Brain microvascular endothelial cell (primary cell): Measurements from ENCODE around the gene CGRRF1.

Experiments
- DNase-seq: peaks from one replicate; pipeline ENCODE4 v3.0.0-alpha.2; 2020
- H3K27ac ChIP-seq: fragments of 250-450 bp; sonication (Bioruptor Pico); 2 replicates; pipeline ENCODE4 v1.5.1; 2020; ENCODE audit warnings: mild to moderate bottlenecking, moderate library complexity
- H3K27me3 ChIP-seq: fragments of 250-450 bp; sonication (Bioruptor Pico); replicated peaks from 2 replicates; pipeline ENCODE4 v1.5.1; 2020; ENCODE audit warnings: mild to moderate bottlenecking
- H3K36me3 ChIP-seq: fragments of 250-450 bp; sonication (Bioruptor Pico); replicated peaks from 2 replicates; pipeline ENCODE4 v1.5.1; 2020; ENCODE audit warnings: mild to moderate bottlenecking
- H3K4me3 ChIP-seq: 2 replicates; pipeline ENCODE4 v1.5.1; 2011; ENCODE audit warnings: low read depth, mild to moderate bottlenecking, control low read depth, low read length, moderate library complexity
- CTCF ChIP-seq: IDR thresholded peaks from 2 replicates; pipeline ENCODE4 v1.5.1; 2011; ENCODE audit warnings: low read depth, mild to moderate bottlenecking, moderate library complexity, low read length, control low read depth, inconsistent platforms; ENCODE audit errors: missing control alignments
- in situ Hi-C: cut with HindIII; loops from 2 replicates; pipeline ENCODE4 v1.10.0; 2017; ENCODE audit warnings: low sequenced_read_pairs, low pct_ligation_motif_present

Gene CGRRF1

DNA sequence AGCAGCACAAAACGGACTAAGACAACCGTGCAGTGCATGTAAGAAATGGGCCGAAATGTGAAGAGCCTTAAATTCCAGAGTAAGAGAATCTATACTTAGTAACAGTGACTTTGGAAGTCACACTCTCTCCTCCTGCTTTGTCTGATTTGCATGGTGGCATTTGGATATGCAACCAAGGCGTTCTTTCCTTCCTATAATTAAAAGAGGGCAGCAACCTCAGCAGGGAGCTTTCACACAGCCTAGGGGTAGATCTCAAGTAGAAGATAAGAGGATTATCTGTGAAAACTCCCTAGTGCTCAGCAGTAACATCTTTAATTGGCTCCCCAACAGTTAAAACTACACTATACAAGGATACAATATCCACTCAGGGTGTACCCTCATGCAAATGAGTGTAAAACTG lies 37.4 kb upstream of the CGRRF1 start:
- DNase-seq = no peak
- TF ChIP-seq CTCF = no peak
- peaks cover 5% of the 10 kb centered on the region for H3K36me3 ChIP-seq
- H3K27ac ChIP-seq = no peak overlapping the region
- no peak overlapping the region for H3K4me3 ChIP-seq
- H3K27me3 ChIP-seq = no peaks in the 10 kb centered on the region
- in situ Hi-C loops = no loop called here

- Histone ChIP-seq H3K27ac (no peak overlapping the region), H3K27me3 (no peaks in the 10 kb centered on the region), H3K36me3 (peaks cover 12% of the 10 kb centered on the region), H3K4me3 (no peak overlapping the region)
- DNase-seq = no peak
- in situ Hi-C loops = no loop called here
- no peak for TF ChIP-seq CTCF
Observed at GRCh38 chr14:54474232-54474793, 35.4 kb upstream of the CGRRF1 start.

- no peak for DNase-seq
- no peak overlapping the region for H3K27ac ChIP-seq
- no peaks in the 10 kb centered on the region for H3K27me3 ChIP-seq
- H3K4me3 ChIP-seq = no peak overlapping the region
- peaks cover 12% of the 10 kb centered on the region for H3K36me3 ChIP-seq
- in situ Hi-C loops = no loop called here
- no peak for TF ChIP-seq CTCF
Observed at GRCh38 chr14:54475187-54475899, 34.4 kb upstream of the CGRRF1 start.

DNA sequence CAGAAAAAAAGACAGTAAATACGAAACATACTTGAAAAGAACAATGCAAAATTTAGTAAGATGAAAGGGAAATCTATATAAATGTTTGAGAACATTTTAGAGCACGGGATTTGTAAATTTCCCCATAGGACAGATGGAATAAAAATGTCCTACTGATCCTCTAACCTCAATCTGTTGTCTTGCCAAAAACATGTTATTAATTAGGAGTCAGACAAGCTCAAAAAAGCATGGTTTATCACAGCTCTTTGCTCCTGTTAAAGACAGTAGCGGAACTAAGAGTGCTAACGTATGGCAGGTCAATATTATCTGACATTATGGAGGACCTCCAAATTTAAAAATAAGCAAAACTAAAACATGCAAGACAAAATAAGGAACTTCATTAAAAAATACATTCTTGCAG lies 33.8 kb upstream of the CGRRF1 start:
- no peak for DNase-seq
- Histone ChIP-seq H3K4me3 (no peak overlapping the region), H3K27ac (no peak overlapping the region), H3K36me3 (peaks cover 12% of the 10 kb centered on the region), H3K27me3 (no peaks in the 10 kb centered on the region)
- in situ Hi-C loops = no loop called here
- no peak for TF ChIP-seq CTCF

DNA sequence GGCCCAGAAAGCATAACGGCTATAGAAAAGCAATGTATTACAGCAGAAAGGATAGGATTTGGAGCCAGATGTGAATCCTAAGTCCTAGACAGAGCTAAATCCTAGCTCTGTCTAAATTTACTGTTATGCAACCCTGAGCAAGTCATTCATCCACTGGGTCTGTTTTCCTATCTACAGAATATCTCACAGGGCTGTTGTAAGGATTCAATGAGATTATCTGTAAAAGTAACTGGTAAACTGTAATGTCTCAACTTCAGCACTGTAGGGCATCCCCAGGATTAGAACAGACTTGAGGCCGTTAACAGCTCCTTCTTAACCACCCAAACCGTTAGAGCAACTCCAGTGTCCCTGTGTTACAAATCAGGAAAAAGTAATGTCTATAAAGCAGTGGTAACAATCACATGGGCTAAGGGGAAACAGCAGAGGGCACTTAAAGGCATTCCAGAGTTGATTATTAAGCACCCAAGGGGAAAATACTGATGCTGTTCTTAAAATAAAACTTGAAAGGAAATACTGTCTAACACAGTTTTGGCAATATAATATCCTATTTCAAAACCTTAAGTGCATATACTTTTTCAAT lies 31.0 kb upstream of the CGRRF1 start:
- Histone ChIP-seq H3K36me3 (peaks cover 30% of the 10 kb centered on the region), H3K27me3 (no peaks in the 10 kb centered on the region), H3K4me3 (no peak overlapping the region), H3K27ac (no peak overlapping the region)
- in situ Hi-C loops = no loop called here
- TF ChIP-seq CTCF = no peak
- DNase-seq = no peak
